ENCODE data around the gene ARIH1. TPM values are rescaled to one million over a fixed set of nuclear protein-coding genes. Genes with fewer than 3 reads are reported as not detected.

ARIH1 gene
- total and polyA plus RNA-seq, 2 donors (not counting 1 experiment from before 2014, with no cell fraction given) = 27.9 to 199 TPM

DNA sequence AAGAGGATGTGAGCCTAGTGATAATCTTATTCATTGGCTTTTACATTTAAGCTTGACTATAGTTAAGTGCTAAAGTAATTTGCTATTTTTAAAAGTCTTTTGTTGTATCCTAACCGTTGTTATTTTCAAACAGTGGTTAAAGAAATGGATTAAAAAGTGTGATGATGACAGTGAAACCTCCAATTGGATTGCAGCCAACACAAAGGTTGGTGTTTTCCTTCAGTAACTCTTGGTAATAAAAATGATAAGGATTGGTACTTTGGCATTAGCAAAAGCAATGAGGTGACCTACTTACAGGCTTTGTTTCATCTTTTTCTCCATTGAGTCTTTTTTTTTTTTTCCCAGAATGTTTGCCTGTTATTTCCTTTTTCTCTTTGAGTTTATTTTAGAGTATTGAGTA, 92.8 kb downstream of the ARIH1 start:
- 88% methylated on average over 1 of the region's 1 CpG for WGBS (ENCODE audit: insufficient coverage)
- Mint-ChIP-seq H3K9me3 (ENCODE audit: insufficient read depth) (no peaks in the 10 kb centered on the region), H3K27ac (no peak overlapping the region), H3K4me3 (no peak overlapping the region), H3K4me1 (no peaks in the 10 kb centered on the region), H3K27me3 (no peaks in the 10 kb centered on the region)
- Histone ChIP-seq H3K27me3 (replicated peaks in 1 of 4; ENCODE audit: control extremely low read depth in 1 of 4, control insufficient read depth in 3 of 4, insufficient read depth in 4 of 4, low read length in 3 of 4) (no peaks in the 10 kb centered on the region), H3K4me2 (replicated peaks; ENCODE audit: low read depth, low read length, poor library complexity, severe bottlenecking) (no peak overlapping the region), H3K4me3 (ENCODE audit: control extremely low read depth in 1 of 5, extremely low read depth in 1 of 5, insufficient read depth in 1 of 5, low read depth in 2 of 5, low read length in 4 of 5) (no peak overlapping the region), H3K36me3 (replicated peaks in 1 of 2; ENCODE audit: control extremely low read depth in 1 of 2, control insufficient read depth in 1 of 2, extremely low read depth in 1 of 2, insufficient read depth in 2 of 2, low read length in 1 of 2) (peaks cover 2 to 75% of the 10 kb centered on the region in 2 experiments), H3K9ac (ENCODE audit: low read length) (no peak overlapping the region), H2AFZ (ENCODE audit: insufficient read depth, low read depth, low read length, poor library complexity, severe bottlenecking) (no peak overlapping the region), H3K4me1 (ENCODE audit: control insufficient read depth in 2 of 2, insufficient read depth in 2 of 2, low read length in 2 of 2) (no peaks in the 10 kb centered on the region), H3K27ac (ENCODE audit: low read length in 2 of 2) (no peak overlapping the region), H3K79me2 (ENCODE audit: control insufficient read depth, insufficient read depth, low read length) (no peaks in the 10 kb centered on the region), H3K9me3 (ENCODE audit: control extremely low read depth in 1 of 3, control insufficient read depth in 2 of 3, insufficient read depth in 1 of 3, low read length in 2 of 3) (no peaks in the 10 kb centered on the region), H4K20me1 (ENCODE audit: control insufficient read depth, insufficient read depth, low read length, poor library complexity, severe bottlenecking) (peaks cover 5% of the 10 kb centered on the region)
- TF ChIP-seq EZH2 (IDR thresholded peaks at IDR 0.05; ENCODE audit: borderline replicate concordance, insufficient read depth, low read depth, low read length, poor library complexity, severe bottlenecking) = no peak
- TF ChIP-seq, protein P1, sequence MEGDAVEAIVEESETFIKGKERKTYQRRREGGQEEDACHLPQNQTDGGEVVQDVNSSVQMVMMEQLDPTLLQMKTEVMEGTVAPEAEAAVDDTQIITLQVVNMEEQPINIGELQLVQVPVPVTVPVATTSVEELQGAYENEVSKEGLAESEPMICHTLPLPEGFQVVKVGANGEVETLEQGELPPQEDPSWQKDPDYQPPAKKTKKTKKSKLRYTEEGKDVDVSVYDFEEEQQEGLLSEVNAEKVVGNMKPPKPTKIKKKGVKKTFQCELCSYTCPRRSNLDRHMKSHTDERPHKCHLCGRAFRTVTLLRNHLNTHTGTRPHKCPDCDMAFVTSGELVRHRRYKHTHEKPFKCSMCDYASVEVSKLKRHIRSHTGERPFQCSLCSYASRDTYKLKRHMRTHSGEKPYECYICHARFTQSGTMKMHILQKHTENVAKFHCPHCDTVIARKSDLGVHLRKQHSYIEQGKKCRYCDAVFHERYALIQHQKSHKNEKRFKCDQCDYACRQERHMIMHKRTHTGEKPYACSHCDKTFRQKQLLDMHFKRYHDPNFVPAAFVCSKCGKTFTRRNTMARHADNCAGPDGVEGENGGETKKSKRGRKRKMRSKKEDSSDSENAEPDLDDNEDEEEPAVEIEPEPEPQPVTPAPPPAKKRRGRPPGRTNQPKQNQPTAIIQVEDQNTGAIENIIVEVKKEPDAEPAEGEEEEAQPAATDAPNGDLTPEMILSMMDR (IDR thresholded peaks at IDR 0.05) = no peak
- intact Hi-C loops (cut with micrococcal nuclease) = no loop called here
- no peak for ATAC-seq (ENCODE audit: low read depth)
- DNase-seq = no peak
- POLR2A ChIA-PET = no interaction called here
- CTCF ChIA-PET = no interaction called here

DNA sequence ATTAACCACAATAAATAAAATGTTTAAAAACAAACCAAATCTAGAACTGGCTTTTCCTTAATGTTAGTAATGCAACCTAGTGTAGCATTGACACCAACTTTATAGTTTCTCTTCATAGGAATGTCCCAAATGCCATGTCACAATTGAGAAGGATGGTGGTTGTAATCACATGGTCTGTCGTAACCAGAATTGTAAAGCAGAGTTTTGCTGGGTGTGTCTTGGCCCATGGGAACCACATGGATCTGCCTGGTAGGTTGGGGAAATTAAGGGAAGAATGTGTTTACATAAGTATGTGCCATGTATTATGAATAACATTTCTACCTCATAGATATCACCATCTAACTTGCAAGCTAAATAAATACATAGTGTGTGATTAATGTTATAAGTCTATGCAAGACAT, 95.9 kb downstream of the ARIH1 start:
- POLR2A ChIA-PET = no interaction called here
- DNase-seq = no peak
- Mint-ChIP-seq H3K4me1 (no peaks in the 10 kb centered on the region), H3K9me3 (ENCODE audit: insufficient read depth) (no peaks in the 10 kb centered on the region), H3K4me3 (no peak overlapping the region), H3K27ac (no peak overlapping the region), H3K27me3 (no peaks in the 10 kb centered on the region)
- no peaks in the 10 kb centered on the region for H3K79me2 ChIP-seq (ENCODE audit: control insufficient read depth, insufficient read depth, low read length)
- H3K4me3 ChIP-seq (ENCODE audit: control extremely low read depth in 1 of 5, extremely low read depth in 1 of 5, insufficient read depth in 1 of 5, low read depth in 2 of 5, low read length in 4 of 5) = no peak overlapping the region
- no peak overlapping the region for H3K4me2 ChIP-seq (replicated peaks; ENCODE audit: low read depth, low read length, poor library complexity, severe bottlenecking)
- H3K4me1 ChIP-seq (ENCODE audit: control insufficient read depth in 2 of 2, insufficient read depth in 2 of 2, low read length in 2 of 2) = no peaks in the 10 kb centered on the region
- no peak overlapping the region for H3K27ac ChIP-seq (ENCODE audit: low read length in 2 of 2)
- H4K20me1 ChIP-seq (ENCODE audit: control insufficient read depth, insufficient read depth, low read length, poor library complexity, severe bottlenecking) = no peaks in the 10 kb centered on the region
- CTCF ChIA-PET = no interaction called here
- no peak for ATAC-seq (ENCODE audit: low read depth)
- H3K36me3 ChIP-seq (replicated peaks in 1 of 2; ENCODE audit: control extremely low read depth in 1 of 2, control insufficient read depth in 1 of 2, extremely low read depth in 1 of 2, insufficient read depth in 2 of 2, low read length in 1 of 2) = peaks cover 9 to 79% of the 10 kb centered on the region in 2 experiments
- no peak overlapping the region for H2AFZ ChIP-seq (ENCODE audit: insufficient read depth, low read depth, low read length, poor library complexity, severe bottlenecking)
- H3K9me3 ChIP-seq (ENCODE audit: control extremely low read depth in 1 of 3, control insufficient read depth in 2 of 3, insufficient read depth in 1 of 3, low read length in 2 of 3) = no peaks in the 10 kb centered on the region
- no peak for TF ChIP-seq EZH2 (IDR thresholded peaks at IDR 0.05; ENCODE audit: borderline replicate concordance, insufficient read depth, low read depth, low read length, poor library complexity, severe bottlenecking)
- TF ChIP-seq, protein P1 (IDR thresholded peaks at IDR 0.05) = no peak
- 100% methylated on average over 1 of the region's 1 CpG for WGBS (ENCODE audit: insufficient coverage)
- intact Hi-C loops (cut with micrococcal nuclease) = no loop called here
- H3K9ac ChIP-seq (ENCODE audit: low read length) = no peak overlapping the region
- no peaks in the 10 kb centered on the region for H3K27me3 ChIP-seq (replicated peaks in 1 of 4; ENCODE audit: control extremely low read depth in 1 of 4, control insufficient read depth in 3 of 4, insufficient read depth in 4 of 4, low read length in 3 of 4)

All from B cell (primary cell).